GM19455 (cell line): ENCODE results near the gene TXNDC16.
"Not testable (repeated sequence)": the region's sequence is repeated elsewhere in the genome, so short reads cannot be mapped to it uniquely, and the experiment has no call there.

Source experiments
- ATAC-seq: cut with Tn5 transposase; IDR thresholded peaks from one replicate; pipeline ENCODE4 v1.9.1; 2021; ENCODE audit not compliant: unreplicated experiment

TXNDC16 gene

DNA sequence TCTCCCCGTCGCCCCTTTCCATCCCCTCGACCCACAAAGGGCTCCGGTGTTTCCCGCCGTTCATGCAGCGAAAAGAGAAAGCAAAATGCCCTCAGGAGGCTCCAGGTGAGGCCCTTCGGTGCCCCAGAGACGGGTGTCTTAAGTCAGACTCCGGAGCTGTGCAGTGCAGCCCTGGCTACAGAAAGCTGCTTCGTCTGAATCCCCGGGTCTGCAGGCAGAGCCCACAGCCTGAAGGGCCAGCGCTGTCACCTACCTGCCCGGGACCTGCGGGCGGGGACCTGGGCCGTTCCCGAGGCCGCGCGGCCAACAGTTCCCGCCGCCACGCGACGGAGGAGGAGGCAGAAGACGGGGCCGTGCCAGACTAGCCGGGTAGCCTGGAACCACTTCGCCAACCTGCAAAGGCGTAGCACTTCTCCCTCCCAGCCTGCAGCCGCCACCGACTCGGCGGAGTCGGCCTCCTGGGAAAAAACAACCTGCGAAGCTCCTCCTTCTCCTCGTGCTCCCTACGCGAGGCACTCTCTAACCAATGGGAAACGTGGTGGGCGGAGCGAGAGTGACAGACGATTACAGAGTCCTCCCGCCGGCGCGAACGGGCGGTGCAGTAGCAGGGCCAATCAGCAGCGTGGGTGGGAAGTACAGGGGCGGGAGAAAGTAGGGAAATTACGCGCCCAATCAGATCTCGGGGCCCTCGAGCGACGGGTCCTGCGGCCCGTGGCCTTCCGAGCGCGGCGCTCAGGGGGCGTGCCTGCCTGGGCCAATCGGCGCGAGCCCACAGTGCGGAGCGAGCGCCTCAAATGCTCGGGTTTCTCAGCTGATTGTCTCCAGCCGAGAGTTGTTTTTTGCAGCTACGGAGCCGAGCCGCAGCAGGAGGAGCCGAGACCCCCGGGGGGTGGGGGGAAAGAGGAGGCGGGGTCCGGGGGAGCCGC lies at the start of gene TXNDC16, which contains the start of gene GPR137C:
TXNDC16 (minus strand) TSS at position 443 of the 926 bp plus-strand sequence. CDS start 8,948 bp downstream, outside the sequence.
GPR137C (plus strand) TSS at position 774 of the 926 bp plus-strand sequence. CDS start 312 bp downstream, outside the sequence.
- ATAC-seq = peak; percentile 95

GRCh38 chr14:52599974-52600373 lies 47.7 kb upstream of the TXNDC16 start:
- ATAC-seq = no peak

- no peak for ATAC-seq
Observed at GRCh38 chr14:52598568-52598967, 46.3 kb upstream of the TXNDC16 start.

DNA sequence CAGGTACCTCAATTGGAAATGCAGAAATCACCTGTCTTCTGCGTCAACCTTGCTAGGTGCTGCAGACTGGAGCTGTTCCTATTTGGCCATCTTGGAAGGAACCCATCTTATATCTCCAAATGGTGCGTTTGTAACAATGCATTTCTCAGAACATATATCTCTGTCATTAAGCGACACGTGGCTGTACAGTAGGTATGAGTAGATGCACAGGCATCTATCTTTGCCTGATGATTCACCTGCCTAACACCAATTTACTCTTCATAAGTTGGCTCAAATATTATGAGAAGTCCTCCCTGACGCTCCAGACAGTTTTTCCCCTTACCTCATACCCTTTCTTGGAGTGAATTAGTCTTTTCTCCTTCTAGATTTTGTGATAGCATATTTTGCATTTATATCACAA lies 44.6 kb upstream of the TXNDC16 start:
- no peak for ATAC-seq

GRCh38 chr14:52596320-52596719 lies 44.0 kb upstream of the TXNDC16 start:
- ATAC-seq = no peak

DNA sequence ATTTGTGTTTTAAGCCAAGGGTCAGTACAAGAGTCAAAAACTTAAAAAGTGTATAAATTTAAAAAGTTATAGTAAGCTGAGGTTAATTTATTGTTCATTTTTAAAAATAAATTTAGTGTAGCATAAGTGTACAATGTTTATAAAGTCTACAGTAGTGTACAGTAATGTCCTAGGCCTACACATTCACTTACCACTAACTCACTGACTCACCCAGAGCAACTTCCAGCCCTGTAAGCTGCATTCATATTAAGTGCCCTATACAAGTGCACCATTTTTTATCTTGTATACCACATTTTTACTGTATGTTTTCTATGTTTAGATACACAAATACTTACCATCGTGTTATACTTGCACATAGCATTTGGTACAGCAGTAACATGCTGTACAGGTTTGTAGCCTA lies 38.0 kb upstream of the TXNDC16 start:
- ATAC-seq = no peak

DNA sequence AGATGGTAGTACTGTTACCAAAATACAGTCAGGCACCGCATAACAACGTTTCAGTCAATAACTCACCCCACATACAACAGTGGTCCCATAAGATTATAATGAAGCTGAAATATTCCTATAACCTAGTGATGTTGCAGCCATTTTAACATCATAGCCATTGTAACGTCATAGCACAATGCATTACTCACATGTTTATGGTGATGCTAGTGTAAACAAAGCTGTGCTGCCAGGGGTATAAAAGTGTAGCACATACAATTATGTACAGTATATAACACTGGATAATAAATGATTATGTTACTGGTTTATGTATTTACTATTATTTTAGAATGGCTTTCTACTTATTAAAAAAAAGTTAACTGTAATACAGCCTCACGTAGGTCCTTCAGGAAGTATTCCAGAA lies 37.3 kb upstream of the TXNDC16 start:
- ATAC-seq = no peak

DNA sequence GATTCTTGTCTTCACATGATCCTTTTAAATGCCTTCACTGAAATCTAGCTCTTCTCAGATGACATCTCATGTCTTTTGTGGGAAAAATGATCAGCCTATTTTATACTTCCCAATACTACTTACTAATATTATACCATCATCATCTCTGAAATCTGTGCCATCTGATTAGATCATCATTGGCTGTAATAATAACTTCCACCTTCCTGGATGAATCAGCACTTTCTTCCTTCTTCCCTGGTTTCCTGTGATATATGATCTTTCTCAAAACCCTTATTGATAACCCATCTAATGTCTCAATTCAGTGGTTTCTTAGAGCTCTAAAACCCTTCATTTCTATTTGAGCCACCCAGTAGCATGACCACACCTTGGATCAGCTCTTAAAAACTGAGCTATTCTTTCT lies 31.2 kb upstream of the TXNDC16 start:
- ATAC-seq = no peak

DNA sequence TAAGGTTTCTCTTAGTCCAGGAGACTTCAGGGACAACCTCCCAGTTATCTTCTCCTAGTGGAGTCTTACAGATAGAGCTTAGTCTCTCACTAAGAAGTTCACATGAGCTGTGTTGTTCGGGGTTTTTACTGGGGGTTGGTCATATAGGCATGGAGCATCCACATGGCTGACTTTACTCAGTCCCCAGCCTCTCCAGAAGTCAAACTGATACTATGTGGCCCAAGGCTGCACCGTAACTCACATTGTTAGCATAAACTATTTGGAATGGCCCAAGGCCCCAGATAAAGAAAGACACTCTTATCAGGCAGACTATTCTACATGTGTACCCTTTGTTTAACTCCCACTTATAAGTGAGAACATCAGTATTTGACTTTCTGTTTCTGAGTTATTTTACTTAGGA lies 23.6 kb upstream of the TXNDC16 start:
- ATAC-seq = no peak

- not testable (repeated sequence) for ATAC-seq
Observed at GRCh38 chr14:52568454-52568853, 16.1 kb upstream of the TXNDC16 start.

GRCh38 chr14:52563120-52563519 lies 10.8 kb upstream of the TXNDC16 start:
- no peak for ATAC-seq

GRCh38 chr14:52558688-52559087 lies 6.4 kb upstream of the TXNDC16 start:
- ATAC-seq = no peak

DNA sequence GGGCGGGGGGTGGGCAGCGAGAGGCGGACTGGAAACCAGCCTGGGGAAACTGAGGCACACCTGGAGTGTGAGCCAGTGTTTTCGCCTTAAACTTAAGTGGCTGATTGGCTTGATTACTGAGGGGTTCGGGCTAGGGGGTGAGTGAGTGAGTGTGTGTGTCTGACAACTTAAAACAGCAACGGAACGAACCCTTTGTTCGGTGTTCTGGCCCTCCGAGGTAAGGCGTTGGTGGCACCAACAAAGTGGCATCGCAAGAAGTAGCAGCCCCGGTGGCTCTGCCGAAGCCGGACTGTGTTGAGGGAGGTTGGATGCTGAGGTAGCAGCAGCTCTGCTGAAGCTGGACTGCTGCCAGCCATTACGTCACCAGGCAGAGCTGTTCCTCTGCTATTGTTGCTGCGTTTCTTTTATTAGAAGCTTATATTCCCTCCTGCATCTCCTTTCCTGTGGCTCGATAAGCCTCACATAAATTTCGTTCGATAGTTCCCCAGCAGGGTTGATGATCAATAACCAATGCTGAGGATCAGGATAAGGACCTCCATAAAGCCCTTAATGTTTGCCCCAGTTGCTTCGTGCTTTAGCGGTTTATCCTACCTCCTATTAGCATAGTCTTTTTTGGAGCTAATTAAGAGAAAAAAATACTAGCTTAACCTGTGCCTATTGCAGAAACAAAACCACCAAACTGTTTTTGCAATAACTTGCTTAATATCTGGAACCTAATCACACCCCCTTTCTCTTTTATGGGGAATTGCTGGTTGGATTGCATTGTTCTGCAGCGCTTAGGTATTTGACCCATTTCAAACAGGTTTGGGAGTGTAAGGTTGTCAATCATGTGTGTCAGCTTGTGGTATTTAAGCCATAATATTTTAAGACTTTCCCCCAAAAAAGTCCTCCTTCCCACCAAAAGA lies 1.6 kb upstream of the TXNDC16 start:
- ATAC-seq = no peak

GRCh38 chr14:52553002-52553670 lies 831 bp upstream of the TXNDC16 start:
- peak; percentile 43 for ATAC-seq

- ATAC-seq = no peak
Observed at GRCh38 chr14:52551696-52552062, 626 bp downstream of the TXNDC16 start.

- no peak for ATAC-seq
Observed at GRCh38 chr14:52551205-52551604, 1.1 kb downstream of the TXNDC16 start.

GRCh38 chr14:52550661-52551060 lies 1.6 kb downstream of the TXNDC16 start:
- ATAC-seq = no peak

- ATAC-seq = no peak
Observed at GRCh38 chr14:52547526-52547925, 4.8 kb downstream of the TXNDC16 start.

DNA sequence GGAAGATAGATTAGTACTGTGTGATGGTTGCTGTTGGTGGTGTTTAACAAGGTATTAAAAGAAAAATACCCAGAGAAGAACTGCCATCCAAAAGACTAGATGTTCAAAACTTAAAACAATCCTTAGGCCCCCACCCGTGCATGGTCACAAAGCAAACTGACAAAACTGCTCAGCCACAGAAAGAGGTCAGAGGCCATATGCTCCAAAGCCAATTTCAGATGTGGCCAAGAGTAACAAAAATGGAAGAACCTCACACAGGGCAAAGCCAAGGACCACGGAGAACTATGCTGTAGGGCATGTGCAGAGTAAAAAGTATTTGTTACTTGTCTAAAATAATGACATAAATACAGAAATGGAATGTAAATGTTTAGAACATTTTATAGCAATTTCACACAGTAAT lies 5.3 kb downstream of the TXNDC16 start:
- no peak for ATAC-seq

GRCh38 chr14:52546318-52546670 lies 6.0 kb downstream of the TXNDC16 start:
- ATAC-seq = no peak
